NCI-H526 (cell line): Measurements from ENCODE around the gene DNASE1L3.

Source experiments
- DNase-seq, 2 experiments: peaks; one replicate each; lab custom pipeline; 2025; lab: John Stamatoyannopoulos, UW

Gene DNASE1L3

DNA sequence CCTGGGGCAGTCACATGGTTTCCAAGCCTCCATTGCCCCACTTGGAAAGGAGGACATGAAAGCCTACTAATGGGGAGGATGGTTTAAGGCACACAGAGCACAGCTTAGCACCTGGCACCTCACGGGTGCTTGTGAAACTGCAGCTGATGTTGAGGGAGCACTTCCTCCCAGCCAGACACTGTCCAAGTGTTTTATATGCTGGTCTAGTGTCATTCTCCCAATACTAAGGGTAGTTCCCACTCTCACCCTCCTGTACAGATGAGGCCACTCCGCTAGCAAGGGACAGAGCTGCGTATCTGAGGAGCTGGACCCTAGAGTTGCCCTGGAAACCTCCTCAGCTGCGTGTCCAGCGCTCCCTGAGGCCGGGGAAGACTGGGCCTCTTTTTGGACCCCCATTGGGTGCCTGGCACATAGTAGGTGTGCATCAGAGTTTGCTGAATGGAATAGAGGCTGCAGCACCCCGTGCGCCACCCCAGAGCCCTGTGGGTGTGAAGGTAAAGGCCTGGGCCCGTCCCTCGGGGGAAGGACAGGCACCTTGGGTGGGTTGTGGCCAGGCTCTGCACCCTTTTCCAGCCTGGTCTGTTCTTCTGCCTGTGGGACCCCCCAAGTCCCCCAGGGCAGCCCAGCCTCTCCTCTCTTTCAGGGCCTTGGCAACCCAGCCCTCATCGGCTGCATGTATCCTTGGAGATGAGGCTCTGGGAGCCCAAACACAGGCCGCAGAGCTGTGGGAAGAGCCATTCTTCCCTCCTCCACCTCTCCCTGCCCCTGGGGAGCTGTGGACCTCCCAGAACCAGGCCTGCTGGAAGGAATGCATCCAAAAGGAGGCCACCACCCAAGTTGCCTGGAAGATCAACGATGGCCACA lies 31.3 kb downstream of the DNASE1L3 start:
- no peak for DNase-seq

DNA sequence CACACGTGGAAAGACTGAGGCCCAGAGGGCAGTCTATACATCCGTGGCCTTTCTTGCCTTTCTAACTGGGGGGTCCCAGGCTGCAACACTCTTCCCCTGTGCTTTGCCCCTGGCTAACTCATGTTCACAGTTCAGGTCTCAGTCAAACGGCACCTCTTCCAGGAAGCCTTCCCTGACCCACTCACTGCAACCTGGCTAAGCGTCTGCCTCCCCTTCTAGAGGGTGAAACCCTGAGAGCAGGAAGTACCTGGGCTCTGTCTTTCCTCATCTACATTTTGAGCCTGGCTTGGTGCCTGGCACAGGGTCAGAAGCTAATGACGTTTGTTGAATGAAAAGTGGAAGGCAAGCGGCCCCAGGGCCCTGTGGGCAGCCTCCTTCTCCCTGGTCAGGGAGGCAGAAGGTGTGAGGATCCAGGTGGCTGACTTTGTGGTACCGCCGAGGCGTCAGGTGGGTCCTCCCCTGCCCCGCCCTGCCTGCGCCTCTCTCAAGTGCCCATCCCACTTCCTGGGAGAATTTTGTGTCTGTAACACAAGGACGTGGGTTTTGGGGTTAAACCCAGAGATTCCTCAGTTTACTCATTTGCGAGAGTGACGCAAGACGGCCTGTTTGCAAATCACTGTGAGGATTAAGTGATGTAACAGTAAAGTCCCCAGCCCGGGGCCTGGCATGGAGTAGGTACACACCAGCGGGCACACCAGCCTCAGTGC lies 32.1 kb downstream of the DNASE1L3 start:
- no peak for DNase-seq

DNA sequence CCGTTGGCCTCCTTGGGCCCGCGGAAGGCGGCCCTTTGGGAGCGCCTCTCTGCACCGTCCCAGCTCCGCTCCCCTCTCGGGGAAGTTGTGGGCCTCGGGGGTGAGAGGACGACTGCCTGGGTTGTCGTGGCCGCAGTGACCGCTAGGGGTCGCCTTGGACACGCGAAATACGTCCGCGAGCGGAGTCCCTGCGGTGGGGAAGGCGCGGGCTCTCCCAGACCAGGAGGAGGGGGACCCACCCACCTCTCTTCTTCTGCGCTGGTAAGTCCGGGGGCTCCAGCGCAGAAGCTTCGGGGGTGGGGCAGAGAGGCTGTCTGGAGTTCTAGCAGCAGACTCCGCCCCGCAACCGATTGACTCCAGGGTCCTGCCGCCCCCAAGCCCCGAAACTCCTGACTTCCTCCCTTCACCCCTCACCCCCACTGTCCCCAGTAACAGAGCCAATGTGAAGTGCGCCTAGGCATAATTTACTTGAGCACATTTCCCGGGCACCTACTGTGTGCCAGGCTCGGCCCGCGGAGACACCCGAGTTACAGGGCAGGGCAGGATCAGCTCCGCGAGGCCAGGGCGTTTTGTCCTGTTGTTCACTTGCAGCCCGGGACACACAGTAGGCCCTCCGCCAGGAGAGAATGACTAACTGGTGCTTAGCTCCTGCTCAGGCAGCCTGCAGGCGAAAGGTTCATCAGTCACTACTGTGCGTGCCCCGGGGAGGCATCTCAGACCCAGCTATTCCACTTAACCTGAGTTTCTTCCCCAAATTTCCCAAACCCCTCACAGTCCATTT lies 32.8 kb downstream of the DNASE1L3 start:
- peak; percentile 52 to 80 for DNase-seq

DNA sequence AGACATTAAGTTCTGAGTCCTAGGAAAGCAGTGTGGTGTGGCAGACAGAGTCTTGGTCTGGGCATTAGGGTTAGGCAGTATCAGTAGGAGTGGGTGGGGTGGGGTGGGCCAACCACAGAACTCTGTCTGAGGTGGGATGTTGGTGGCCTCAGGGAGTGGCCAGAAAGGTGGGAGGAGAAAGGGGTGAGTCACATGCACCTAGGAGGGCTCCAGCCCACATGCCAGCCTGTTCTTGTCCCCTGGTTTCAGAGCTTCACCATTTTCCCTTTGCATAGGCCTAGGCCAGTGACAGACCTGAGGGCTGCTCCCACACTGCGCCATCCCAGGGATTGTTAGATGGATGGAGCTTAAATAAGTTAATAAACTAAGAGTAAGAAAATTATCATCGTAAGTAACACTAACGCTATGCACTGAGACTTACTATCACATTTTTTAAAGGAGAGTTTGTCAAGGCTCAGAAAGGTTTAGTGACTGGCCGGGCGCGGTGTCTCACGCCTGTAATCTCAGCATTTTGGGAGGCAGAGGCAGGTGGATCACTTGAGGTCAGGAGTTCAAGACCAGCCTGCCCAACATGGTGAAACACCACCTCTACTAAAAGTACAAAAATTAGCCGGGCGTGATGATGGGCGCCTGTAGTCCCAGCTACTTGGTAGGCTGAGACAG lies 33.8 kb downstream of the DNASE1L3 start:
- no peak for DNase-seq

DNA sequence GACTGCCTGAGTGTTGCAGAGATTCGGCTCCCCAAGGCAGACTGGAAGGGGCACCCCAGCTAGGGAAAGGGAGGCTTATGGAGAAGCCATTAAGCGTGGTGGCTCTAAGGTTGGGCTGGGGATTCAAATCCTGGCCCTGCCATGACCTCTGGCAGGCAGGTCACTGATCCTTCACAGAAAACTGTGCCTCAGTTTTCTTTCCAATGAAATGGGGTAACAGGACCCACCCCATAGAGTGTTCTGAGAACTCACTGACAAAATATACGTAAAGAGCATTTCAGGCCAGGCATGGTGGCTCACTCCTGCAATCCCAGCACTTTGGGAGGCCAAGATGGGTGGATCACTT lies 34.6 kb downstream of the DNASE1L3 start:
- no peak for DNase-seq

DNA sequence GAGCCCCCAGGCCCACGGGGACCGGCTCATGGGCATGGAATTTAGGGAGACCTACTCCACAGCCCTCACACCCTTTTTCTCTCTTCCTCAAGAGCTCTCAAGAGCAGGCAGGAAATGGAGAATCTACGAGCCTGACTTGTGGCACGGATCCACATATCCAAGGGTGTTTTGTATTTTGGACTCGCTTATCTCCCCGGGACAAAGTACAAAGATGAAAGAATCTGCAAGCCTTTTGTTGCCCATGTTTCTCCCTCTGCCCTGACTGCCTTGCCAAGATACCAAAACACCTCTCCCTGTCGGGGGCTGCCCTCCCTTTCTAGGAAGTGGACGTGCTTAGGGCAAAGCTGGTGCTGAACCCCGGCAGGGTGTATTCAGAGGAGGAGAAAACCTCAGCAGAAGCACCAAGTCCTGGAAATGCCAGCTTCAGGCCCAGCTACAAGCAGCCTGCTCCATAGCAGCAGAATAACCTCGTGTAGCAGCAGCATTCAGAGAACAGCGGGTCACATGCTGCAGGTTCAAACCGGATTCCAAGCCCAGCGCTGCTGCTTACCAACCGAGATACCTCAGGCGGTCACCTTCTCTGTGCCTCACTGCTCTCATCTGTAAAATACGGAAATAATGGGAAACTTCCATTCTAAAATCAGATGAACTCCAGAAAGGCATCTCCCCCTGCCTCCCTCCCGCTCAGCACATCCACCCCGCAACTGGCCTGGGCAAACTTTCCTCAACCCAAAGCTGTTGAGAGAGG lies 35.2 kb downstream of the DNASE1L3 start:
- no peak for DNase-seq

DNA sequence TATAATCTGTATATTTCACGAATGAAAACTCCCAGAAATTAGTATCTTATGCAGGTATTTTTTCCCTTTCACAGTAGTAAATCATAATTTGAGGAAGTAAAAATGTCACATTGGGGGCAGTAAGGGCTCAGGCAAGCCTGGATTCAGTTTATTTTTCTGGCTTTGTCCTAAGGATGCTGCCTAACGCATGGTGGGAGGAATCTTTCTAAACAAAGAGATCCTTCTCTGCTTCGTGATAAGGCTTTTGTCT lies 35.7 kb downstream of the DNASE1L3 start:
- DNase-seq: no peak

DNA sequence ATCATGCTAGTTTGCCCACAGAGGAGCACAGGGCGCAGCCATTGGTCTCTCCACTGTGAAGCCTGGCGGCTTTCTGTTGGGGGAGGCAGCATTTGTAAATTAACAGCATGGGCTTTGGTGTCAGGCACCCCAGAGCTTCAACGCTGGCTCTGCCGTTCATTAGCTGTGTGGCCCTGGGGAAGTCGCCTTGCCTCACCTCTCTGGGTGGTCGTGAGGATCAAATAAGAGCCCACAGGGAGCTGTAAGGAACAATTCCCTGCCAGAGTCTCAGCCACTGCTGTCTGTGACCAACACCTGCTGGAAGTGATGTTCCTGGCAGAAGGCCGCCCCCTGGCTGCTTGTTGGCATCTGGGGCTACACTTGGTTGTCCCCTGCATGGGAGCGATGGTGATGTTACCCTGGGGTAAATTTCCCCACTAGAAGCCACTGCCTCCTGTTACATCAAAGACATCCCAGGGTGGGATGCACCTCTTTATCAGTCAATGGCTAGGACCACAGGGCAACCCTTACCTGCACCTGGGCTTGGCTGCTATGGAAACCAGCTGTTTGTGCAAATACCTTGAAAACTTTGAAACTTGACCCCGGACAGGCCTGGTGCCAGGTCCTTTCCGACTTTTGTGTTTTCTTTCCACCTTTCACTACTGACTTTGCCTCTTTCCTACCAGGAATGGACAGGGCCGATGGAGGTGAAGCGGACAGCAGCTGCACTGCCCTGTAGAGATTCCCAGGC lies 36.9 kb downstream of the DNASE1L3 start:
- peak in 1 of 2 experiments; percentile 63 for DNase-seq

DNA sequence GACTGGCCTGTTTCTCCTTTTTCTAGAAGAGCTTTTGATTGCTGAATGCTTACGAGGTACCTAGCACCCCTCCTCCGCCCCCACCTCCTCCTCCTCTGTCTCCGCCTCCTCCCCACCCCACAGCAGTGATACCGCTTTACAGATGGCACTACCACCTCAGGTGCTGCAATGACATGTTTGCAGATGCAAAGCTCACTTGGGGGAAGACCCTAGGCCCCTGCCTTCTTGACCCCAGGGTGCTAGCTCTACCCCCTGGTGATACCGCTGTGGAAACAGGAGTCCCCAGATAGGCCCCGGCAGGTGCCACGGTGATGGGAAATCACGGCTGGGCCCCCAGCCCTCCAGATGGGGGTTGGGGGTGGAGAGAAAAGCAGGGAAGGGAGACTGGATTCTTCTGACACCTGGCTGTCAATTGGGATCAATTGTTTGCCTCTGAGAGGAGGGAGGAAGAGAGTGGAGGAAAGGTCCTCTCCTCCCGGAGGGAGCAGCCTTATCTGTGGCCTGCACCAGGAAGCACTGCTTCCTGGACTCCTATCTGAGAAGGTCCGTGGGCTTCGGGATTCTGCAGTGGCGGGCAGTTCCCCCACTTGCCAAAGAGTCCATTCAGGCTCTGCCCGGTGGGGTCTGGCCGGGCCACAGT lies 37.6 kb downstream of the DNASE1L3 start:
- DNase-seq: no peak

DNA sequence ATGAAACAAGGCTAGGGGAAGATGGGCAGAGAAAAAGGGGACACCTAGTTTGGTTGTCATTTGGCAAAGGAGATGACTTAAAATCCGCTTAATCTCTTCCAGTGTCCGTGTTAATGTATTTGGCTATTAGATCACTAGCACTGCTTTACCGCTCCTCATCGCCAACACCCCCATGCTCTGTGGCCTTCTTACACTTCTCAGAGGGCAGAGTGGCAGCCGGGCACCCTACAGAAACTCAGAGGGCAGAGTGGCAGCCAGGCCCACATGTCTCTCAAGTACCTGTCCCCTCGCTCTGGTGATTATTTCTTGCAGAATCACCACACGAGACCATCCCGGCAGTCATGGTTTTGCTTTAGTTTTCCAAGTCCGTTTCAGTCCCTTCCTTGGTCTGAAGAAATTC lies 39.6 kb downstream of the DNASE1L3 start:
- no peak for DNase-seq

DNA sequence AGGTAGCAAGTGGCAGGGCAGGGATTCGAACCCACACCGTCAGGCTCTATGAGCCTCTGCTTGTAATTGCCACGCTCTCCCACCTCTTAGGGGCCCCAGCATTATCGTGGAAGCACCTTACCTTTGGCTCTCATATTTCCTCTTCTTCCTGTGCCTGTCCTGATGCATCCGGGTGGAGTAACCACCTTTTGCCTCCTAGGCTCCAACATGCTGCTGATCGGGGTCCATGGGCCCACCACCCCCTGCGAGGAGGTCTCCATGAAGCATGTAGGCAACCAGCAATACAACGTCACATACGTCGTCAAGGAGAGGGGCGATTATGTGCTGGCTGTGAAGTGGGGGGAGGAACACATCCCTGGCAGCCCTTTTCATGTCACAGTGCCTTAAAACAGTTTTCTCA lies 40.4 kb downstream of the DNASE1L3 start:
- DNase-seq: no peak

DNA sequence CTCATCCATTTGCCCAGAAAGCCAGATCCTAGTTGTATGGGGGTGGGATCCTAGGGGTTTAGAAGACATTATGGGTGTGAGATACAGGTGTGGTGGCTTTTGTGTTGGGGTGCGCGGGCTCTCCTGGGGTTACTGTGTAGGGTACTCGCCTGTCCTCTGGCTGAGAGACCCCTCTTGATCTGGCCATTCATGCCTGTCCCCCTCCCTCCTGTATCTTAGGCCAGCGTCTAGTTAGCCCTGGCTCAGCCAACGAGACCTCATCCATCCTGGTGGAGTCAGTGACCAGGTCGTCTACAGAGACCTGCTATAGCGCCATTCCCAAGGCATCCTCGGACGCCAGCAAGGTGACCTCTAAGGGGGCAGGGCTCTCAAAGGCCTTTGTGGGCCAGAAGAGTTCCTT lies 41.4 kb downstream of the DNASE1L3 start:
- DNase-seq: no peak

DNA sequence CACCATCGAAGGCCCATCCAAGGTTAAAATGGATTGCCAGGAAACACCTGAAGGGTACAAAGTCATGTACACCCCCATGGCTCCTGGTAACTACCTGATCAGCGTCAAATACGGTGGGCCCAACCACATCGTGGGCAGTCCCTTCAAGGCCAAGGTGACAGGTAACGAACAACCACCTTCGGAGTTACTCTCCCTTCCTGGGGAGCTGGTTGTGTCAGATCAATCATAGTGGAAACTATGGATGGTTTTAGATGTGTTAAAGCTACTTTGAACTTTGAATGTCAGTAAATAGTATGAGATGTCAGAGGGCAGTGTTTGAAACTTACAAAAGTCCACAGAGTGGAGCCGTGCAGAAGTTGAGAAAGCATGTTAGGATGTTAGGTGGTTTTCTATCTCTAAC lies 42.3 kb downstream of the DNASE1L3 start:
- DNase-seq: no peak

DNA sequence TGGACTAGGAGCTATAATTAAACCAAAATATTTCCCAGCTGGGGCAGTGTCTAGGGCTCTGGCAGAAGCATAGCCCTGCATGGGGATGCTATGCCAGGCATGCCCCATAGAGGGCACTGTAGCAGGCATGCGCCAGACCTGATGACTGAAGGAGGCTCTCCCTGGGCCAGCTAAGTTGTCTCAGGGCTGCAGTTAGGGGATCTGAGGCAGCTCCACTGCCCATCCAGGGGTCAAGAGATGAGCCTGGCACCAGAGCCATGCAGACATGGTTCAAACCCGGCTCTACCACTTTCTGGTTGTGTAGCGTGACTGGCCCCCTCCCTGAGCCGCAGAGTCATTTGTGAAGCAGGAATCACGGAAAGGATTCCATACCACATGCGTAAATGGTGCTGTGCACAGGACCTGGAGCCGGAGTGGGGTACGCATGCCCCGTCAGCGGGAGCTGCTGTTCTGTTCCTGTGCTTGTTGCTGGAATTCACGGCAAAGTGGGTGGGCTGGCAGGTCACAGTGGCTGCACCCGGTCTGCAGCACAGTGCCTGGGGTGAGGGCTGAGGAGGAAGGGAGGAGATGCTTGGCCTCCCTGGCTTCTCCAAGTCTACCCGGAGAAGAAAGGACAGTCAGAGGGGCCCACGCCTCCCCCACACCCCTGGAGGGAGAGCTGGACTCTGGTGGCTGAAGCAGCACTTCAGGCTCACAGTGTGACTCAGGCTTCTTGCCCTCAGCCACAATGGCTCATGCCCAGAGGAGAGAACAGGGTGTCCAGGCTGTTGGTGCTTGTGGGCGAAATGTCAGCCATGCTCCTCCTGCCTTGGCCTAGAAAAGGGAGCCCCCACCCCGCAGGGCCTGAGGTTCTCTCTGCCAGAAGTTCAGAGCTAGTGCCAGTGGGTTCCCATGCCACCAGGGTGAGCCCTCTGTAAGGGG lies 43.1 kb downstream of the DNASE1L3 start:
- DNase-seq: peak in 1 of 2 experiments; percentile 32

DNA sequence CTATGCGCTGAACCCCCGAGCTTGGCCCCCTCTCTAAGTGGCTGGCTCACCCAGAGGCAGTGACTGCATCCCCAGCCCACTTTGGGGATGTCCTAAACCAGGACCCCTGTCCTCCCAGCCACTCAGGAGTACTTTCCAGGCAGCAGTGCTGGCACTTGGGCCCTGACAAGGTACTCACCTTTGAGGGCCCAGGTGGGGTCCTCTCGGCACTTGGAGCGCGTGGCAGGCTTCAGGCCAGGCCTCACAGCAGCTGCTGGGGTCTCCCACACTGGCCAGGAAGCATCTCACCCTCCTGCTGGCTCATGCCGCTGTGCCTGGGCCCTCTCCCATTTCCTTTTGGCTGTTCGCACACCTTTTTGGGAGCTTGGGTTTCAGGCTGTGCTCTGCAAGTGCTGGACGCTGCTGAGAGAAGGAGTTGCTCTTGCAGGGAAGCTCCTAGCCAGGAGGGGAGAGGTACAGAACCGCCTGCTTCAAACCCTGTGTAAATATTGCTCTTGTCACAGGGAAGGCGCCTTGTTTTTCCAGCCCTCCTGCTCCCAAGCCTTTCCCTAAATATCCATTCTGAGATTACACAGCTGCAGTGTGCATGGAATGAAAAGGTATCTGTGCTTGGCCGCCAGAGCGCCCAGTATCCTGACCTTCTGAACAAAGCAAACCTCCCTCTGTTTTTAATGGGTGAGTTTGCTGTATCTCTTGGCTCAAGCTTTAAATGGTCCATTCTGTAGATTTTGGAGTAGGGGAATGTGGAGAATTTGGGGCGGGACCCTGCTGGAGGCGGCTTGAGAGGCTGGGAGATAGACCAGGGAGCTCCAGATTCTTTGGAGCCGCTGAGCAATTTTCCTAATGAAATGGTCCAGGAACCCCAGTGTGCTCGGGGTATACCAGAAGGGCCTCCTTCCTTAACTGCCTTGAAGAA lies 45.6 kb downstream of the DNASE1L3 start:
- DNase-seq: no peak

DNA sequence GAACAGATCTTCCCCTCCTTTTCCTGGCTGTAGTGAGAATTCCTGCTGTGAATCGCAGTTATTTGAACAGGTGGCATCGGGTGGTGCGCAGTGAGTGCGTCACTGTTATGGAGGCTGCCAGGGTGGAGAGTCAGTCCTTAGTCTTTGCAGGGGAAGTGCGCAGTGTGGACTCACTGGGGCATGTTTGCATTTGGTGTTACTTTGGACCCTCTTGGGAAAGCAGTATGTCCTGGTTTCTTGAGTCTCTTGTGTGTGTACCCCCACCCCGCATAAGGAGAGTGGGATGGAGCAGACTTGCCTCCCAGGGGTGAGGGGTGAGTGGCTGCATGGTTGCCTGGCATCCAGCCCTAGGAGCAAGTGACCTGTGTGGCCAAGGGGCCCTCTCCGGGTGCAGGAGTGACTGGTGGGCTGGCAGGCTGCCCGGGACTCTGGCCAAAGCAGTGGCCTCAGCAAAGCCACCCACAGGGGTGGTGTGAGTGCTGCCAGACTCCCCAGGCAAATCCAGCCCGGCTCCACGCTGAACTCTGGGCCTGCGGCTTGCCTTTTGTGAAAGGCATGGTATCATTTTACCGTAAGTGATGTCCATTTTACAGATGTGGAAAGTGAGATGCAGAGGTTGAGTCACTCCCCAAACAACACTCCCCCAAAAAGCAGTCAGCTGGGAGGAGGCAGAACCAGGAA lies 46.4 kb downstream of the DNASE1L3 start:
- no peak for DNase-seq

DNA sequence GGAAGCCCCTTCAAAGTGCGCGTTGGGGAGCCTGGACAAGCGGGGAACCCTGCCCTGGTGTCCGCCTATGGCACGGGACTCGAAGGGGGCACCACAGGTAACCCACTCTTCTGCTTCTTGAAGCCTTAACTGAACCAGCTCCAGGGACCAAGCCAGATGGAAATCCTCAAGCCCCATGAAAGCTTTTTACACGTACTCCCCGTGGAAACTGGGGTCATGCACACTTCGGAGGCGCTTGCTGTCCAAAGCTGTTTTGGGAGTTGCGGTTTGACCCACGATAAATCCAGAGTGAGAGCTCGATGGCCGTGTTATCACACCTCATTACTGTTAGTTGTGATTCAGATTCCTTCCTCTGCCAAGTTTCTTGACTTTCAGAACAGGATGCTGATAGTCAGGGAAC lies 47.5 kb downstream of the DNASE1L3 start:
- no peak for DNase-seq
